ENCODE data around the gene PARD3B.

Gene PARD3B

DNA sequence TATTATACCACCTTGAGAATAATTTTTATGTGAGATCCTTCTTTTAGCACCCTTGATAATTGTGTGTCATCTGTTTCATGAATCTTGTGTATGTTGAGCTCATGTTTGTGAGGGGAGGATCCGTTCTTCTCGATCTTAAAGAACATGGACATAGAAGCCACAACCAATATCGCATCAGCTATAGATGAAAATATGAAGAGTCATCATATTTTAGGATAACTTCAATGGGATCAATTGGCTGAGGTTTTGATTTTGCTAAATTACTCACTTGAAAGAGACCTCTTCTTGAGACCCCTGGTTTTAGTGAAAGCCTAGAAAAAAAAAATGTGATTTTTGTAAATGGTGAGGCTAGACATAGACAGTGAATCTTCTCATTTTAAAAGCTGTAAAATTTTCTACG lies 751.7 kb downstream of the PARD3B start:
- DNase-seq, result no peak

- no peak for DNase-seq
Measured at GRCh38 chr2:205297368-205297767, 752.1 kb downstream of the PARD3B start.

GRCh38 chr2:205297846-205298245 lies 752.6 kb downstream of the PARD3B start:
- DNase-seq, result no peak

DNA sequence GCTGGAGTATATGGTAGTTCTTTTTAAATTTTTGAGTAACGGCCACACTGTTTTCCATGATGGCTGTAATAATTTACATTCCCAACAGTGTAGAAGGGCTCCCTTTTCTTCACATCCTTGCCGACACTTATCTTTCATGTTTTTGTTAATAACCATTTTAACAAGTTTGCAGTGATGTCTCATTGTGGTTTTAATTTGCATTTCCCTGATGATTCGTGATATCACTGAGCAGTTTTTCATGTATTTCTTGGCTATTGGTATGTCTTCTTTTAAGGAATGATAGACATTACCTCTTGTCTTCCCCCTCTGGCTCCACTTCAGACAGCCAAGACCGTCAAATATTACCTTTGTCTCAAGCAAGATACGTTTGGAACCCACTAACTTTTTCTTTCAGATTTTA lies 765.9 kb downstream of the PARD3B start:
- DNase-seq, result no peak

DNA sequence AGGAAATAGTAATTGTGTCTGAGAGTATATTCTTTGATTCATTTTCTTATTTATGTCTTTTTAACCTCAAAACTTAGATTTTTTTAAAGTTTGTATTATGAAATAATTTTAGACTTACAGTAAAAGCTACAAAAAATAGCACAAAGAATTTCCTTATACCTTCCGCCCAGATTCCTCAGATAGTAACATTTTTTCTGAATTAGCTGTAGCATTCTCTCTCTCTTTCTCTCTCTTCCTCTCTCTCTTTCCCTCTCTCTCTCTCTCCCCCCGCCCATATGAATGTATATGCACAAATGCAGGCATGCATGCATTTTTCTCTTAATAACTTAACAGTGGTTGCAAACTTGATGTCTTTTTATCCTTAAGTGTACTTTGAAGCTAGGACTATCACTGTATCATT lies 776.0 kb downstream of the PARD3B start:
- DNase-seq, result no peak

GRCh38 chr2:205323929-205324328 lies 778.7 kb downstream of the PARD3B start:
- DNase-seq, result no peak

DNA sequence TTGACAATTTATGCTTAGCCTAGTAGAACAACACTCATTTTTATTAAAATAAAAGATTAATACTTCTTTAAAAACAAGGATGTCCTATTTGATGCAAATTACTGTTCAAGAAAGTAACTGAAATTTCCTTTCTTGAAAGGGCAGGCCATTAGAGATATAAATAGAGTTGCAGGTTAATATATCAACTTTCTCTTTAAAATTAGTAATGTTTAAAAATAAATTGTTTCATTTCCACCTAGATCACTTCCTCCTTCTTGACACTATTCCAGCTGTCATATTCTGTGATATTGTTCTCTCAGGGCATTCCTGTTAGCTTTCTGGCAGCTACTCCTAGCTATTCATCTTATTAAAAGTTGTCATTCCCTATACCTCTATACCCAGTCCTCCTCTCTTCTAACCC lies 779.1 kb downstream of the PARD3B start:
- DNase-seq, result no peak

GRCh38 chr2:205333351-205333750 lies 788.1 kb downstream of the PARD3B start:
- DNase-seq, result no peak

- DNase-seq, result no peak
Measured at GRCh38 chr2:205337274-205337673, 792.0 kb downstream of the PARD3B start.

DNA sequence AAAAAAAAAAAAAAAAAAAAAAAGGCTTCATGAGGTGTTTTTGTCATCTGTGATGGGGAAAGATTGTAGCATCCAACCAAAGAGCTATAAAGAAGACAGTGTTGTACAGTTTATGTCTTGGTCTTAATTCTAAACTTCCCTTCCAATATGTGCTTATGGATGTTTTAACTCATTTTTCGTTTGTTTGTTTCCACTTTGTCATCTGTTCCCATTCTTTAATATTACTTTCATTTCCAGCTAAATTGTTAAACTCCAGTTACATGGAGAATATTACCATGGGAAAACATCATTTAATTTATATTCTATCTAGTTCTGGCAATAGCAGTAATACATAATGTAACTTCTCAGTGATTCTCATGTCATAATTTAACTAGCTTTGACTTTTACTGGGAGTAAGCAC lies 792.9 kb downstream of the PARD3B start:
- no peak for DNase-seq

DNA sequence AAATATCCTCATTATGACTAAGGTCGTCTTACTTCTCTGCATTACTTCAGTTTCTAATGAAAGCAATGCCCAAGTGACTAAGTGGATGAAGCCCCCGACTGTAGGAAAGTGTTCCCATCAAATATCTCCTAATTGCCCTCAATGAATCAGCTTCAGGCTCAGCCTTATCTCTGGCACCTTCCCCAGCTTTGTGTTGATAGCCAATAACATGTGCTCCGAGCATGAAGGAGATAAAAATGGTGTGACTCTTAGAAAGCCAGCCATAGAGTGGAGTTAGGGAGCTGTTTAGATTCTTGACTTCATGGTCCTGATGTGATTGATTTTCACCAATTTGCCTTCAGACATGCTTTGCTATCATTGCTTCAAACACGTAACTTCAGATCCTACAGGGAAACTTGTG lies 797.8 kb downstream of the PARD3B start:
- no peak for DNase-seq

GRCh38 chr2:205346649-205347048 lies 801.4 kb downstream of the PARD3B start:
- no peak for DNase-seq

DNA sequence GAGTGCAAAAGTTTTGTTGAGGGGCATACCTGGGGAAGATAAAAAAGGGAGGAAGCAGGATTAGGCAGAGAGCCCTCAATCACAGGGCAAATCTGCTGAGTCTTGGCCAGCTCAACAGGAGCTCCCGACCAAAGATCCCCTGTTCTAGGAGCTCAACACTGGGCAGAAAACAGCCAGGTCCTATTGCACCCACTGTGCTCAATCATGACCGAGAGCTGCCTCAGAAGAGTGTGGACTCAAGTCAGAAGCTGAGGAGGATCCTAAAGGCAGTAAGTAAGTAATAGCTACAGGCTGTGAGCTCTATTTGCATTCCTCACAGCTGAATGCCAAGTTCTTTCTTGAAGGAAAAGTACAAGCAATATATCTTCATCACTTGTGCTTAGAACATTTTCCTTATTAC lies 802.6 kb downstream of the PARD3B start:
- no peak for DNase-seq

- no peak for DNase-seq
Measured at GRCh38 chr2:205352094-205352493, 806.8 kb downstream of the PARD3B start.

DNA sequence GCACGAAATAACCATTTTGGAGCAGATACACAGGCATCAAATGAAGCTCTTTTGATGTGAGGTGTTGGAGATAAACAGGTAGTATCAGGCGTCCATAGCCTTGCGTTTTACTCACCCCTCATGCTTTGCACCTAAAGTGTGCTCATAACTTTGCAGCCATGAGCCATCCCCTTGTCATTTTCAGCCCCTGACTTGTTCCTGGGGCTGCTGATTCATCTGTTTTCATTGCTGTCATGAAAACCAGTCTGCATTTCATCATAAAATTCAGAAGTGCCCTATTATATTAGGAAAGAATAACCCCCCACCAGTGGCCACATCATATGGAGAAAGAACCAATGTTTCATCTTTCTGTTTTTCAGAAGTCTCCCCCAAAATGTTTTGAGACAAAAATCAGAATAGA lies 807.3 kb downstream of the PARD3B start:
- no peak for DNase-seq

- DNase-seq, result no peak
Measured at GRCh38 chr2:205357732-205358131, 812.5 kb downstream of the PARD3B start.

GRCh38 chr2:205358351-205358815 lies 813.1 kb downstream of the PARD3B start:
- DNase-seq, result no peak

DNA sequence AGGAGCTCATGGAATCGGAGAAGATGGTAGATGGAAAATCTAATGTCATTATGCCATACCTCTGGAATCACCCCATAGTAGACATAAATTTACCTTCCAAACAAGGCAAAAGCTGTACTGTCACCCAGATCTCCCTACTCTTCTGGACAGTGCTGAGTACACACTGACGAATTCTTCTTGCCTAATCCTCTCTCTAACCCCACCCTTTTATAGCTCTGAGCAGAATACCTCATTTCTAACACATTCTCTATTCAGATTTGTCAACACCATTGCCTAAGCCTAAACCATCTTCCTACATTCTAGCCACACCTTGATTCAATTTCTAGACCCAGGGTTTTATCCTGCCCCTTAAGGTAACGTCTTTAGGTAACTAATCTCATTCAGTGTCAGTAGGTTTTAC lies 816.0 kb downstream of the PARD3B start:
- DNase-seq, result no peak

DNA sequence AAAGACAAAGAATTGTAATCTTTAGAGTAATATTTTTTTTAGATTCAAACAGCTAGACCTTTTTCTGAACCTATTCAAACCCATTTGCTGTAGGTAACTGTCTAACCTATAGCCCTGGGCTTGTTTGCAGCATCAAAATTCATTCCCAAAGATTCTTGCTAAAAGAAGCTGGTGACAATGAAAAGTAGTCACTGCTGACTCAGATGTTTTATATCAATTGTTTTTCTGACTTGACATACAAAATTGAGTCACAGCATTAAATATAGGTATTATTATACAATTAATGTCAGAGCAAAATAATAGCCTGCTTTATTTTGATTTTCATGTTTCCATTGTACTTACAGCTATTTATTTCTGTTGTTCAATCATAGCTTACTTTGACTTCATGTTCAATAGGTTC lies 816.7 kb downstream of the PARD3B start:
- DNase-seq, result no peak

- DNase-seq, result no peak
Measured at GRCh38 chr2:205364261-205364660, 819.0 kb downstream of the PARD3B start.

DNA sequence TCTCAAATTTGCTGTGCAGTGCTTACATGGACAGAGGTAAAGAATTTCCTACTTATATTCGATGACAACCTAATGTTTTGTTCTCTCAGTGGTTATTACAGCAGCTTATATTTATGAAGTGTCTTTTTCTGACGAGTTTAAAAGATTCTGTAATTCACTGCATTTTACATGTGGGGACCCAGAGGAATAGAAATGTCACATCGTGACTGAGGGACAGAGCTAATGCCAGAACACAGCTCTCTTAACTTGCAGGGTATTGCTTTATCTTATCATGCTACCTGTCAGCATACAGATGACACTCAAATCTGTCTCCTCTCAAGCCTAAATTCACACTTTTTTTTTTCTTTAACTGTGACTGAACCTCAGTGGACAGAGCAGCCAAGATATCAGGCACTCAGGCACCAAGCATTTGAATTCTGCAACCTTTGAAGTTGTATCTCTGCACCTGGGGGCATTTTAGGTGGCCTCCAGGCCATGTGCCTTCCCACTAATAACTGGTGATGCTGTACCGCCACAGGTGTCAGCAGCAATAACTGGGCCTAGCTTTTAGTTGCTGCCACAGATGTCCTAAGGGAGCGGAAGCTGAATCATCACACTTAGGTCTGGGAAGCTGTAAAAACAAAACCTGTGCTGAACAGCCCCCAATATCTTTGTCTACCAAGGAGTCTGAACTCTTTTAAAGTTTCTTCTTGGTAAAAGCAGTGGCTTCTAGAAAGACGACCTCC lies 821.2 kb downstream of the PARD3B start:
- no peak for DNase-seq

DNA sequence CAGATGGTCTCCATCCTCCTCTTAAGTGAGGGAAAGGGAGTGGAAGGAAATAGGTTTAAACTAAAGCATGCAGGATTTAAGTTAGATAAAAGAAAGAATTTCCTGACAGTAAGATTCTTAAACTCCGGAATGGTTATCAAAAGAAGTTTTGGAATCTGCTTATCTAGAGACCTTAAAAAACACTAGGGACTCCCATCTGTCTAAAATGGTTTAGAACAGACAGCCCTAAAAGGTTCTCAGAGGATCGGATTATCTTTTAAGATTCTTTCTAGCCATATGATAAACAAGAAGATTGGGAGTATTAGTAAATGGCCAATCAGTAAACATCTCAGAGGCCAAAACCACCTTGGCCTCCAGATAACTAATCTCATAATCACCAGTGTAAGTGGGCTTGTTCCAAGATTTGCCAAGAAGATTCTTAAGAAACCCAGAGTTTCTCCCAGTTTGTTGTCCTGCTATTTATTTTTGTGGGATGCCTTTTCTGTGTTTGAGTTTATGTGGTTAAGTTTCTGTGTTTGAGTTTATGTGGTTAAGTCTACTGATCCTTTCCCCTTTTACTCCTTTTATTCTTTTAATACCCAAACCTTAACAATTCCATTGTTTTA lies 822.2 kb downstream of the PARD3B start:
- no peak for DNase-seq

- DNase-seq, result no peak
Measured at GRCh38 chr2:205369813-205370212, 824.5 kb downstream of the PARD3B start.

GRCh38 chr2:205370726-205371125 lies 825.5 kb downstream of the PARD3B start:
- DNase-seq, result no peak

DNA sequence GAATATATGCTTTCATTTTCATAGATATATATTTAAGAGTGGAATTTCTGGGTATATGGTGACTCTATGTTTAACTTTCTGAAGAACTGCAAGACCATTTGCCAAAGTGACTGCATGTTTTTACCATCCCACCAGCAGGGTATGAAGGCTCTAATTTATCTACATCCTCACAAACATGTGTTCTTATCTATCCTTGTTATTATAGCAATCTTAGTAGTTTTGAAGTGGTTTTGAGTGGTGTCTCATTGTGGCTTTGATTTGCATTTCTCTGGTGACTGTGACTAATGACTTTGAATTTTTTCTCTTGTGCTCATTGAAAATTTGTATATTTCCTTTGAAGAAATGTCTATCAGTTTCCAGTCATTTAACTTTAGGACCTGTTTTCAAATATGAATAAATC lies 826.9 kb downstream of the PARD3B start:
- DNase-seq, result no peak
